ENCODE results near the gene DSG4.
A peak's percentile ranks its signal among the peaks of the same experiment; 100 is the strongest.

DSG4 gene

GRCh38 chr18:31420032-31420431 is 43.5 kb downstream of the DSG4 start:
- H3K27me3 ChIP-seq (ENCODE audit: control insufficient read depth, low read length), result no peaks in the 10 kb centered on the region

GRCh38 chr18:31420524-31420923 is 43.9 kb downstream of the DSG4 start:
- no peaks in the 10 kb centered on the region for H3F3A ChIP-seq (ENCODE audit: control insufficient read depth, insufficient read depth)
- no peaks in the 10 kb centered on the region for H3K36me3 ChIP-seq (ENCODE audit: control insufficient read depth, low read length)
- H3K4me3 ChIP-seq (ENCODE audit: low read length), result no peak overlapping the region
- H3K4me2 ChIP-seq (ENCODE audit: low read length), result no peak overlapping the region
- TF ChIP-seq CTCF (IDR thresholded peaks at IDR 0.05; ENCODE audit: low read depth, low read length, poor library complexity, severe bottlenecking) (no peak), EZH2phosphoT487 (IDR thresholded peaks at IDR 0.05; ENCODE audit: borderline replicate concordance, low read length) (no peak)
- no peaks in the 10 kb centered on the region for H3K4me1 ChIP-seq (ENCODE audit: control insufficient read depth, low read length)
- no peaks in the 10 kb centered on the region for H3K9me2 ChIP-seq (replicated peaks; ENCODE audit: control insufficient read depth, low read length)
- H3K27me3 ChIP-seq (ENCODE audit: control insufficient read depth, low read length), result no peaks in the 10 kb centered on the region
- no peaks in the 10 kb centered on the region for H3K9me3 ChIP-seq (ENCODE audit: control insufficient read depth, insufficient read depth, low read length)
- H3K79me2 ChIP-seq (ENCODE audit: control insufficient read depth, low read length), result no peaks in the 10 kb centered on the region
- H4K20me1 ChIP-seq (ENCODE audit: control insufficient read depth, insufficient read depth, low read depth, low read length), result no peaks in the 10 kb centered on the region
- H3K27ac ChIP-seq (ENCODE audit: low read depth, low read length), result no peak overlapping the region

More at GRCh38 chr18:31420032-31420431, 43.5 kb downstream of the DSG4 start:
- Histone ChIP-seq H3K9me3 (ENCODE audit: control insufficient read depth, insufficient read depth, low read length) (no peaks in the 10 kb centered on the region), H3K4me1 (ENCODE audit: control insufficient read depth, low read length) (no peaks in the 10 kb centered on the region), H3K27ac (ENCODE audit: low read depth, low read length) (no peak overlapping the region), H3K4me3 (ENCODE audit: low read length) (no peak overlapping the region), H4K20me1 (ENCODE audit: control insufficient read depth, insufficient read depth, low read depth, low read length) (no peaks in the 10 kb centered on the region), H3K9me2 (replicated peaks; ENCODE audit: control insufficient read depth, low read length) (no peaks in the 10 kb centered on the region), H3K79me2 (ENCODE audit: control insufficient read depth, low read length) (no peaks in the 10 kb centered on the region), H3K36me3 (ENCODE audit: control insufficient read depth, low read length) (no peaks in the 10 kb centered on the region), H3K4me2 (ENCODE audit: low read length) (no peak overlapping the region), H3F3A (ENCODE audit: control insufficient read depth, insufficient read depth) (no peaks in the 10 kb centered on the region)
- no peak for TF ChIP-seq CTCF (IDR thresholded peaks at IDR 0.05; ENCODE audit: low read depth, low read length, poor library complexity, severe bottlenecking)
- TF ChIP-seq EZH2phosphoT487 (IDR thresholded peaks at IDR 0.05; ENCODE audit: borderline replicate concordance, low read length), result no peak

- no peaks in the 10 kb centered on the region for H3K27me3 ChIP-seq (ENCODE audit: control insufficient read depth, low read length)
- no peaks in the 10 kb centered on the region for H3K9me2 ChIP-seq (replicated peaks; ENCODE audit: control insufficient read depth, low read length)
- H3K9me3 ChIP-seq (ENCODE audit: control insufficient read depth, insufficient read depth, low read length), result no peaks in the 10 kb centered on the region
- H3F3A ChIP-seq (ENCODE audit: control insufficient read depth, insufficient read depth), result no peaks in the 10 kb centered on the region
- TF ChIP-seq CTCF (IDR thresholded peaks at IDR 0.05; ENCODE audit: low read depth, low read length, poor library complexity, severe bottlenecking) (peak; percentile 78), EZH2phosphoT487 (IDR thresholded peaks at IDR 0.05; ENCODE audit: borderline replicate concordance, low read length) (no peak)
- H4K20me1 ChIP-seq (ENCODE audit: control insufficient read depth, insufficient read depth, low read depth, low read length), result no peaks in the 10 kb centered on the region
- no peak overlapping the region for H3K4me3 ChIP-seq (ENCODE audit: low read length)
- no peaks in the 10 kb centered on the region for H3K79me2 ChIP-seq (ENCODE audit: control insufficient read depth, low read length)
- no peak overlapping the region for H3K4me2 ChIP-seq (ENCODE audit: low read length)
- no peaks in the 10 kb centered on the region for H3K4me1 ChIP-seq (ENCODE audit: control insufficient read depth, low read length)
- H3K27ac ChIP-seq (ENCODE audit: low read depth, low read length), result no peak overlapping the region
- no peaks in the 10 kb centered on the region for H3K36me3 ChIP-seq (ENCODE audit: control insufficient read depth, low read length)
Measured at GRCh38 chr18:31424383-31424988, 47.9 kb downstream of the DSG4 start.

All from DOHH2 (cell line).